OCI-LY1 (cell line): ENCODE data around the gene CACNA1E.

Source experiments
- H2AFZ ChIP-seq: fragments of 200-600 bp; sonication (generic), shearing (Covaris generic); 2 replicates; pipeline ENCODE4 v1.6.0; 2014; ENCODE audit warnings: antibody characterized with exemption, mild to moderate bottlenecking, low read length
- H3F3A ChIP-seq: fragments of 200-600 bp; sonication (generic), shearing (Covaris generic); 2 replicates; pipeline ENCODE4 v1.6.0; 2014; ENCODE audit warnings: mild to moderate bottlenecking, antibody characterized with exemption, low read length, moderate library complexity; ENCODE audit not compliant: insufficient read depth
- H3K27ac ChIP-seq: fragments of 200-600 bp; sonication (generic); 2 replicates; pipeline ENCODE4 v1.5.1; 2014; ENCODE audit warnings: low read length, mixed run types, mild to moderate bottlenecking, low read depth; ENCODE audit not compliant: poor library complexity, severe bottlenecking
- H3K27me3 ChIP-seq: fragments of 200-600 bp; sonication (generic); 2 replicates; pipeline ENCODE4 v1.6.0; 2014; ENCODE audit warnings: antibody characterized with exemption, mild to moderate bottlenecking, low read length, moderate library complexity; ENCODE audit not compliant: insufficient read depth
- H3K36me3 ChIP-seq: fragments of 200-600 bp; sonication (generic); 2 replicates; pipeline ENCODE4 v1.6.1; 2014; ENCODE audit warnings: mild to moderate bottlenecking, antibody characterized with exemption, low read length, moderate library complexity, mixed read lengths; ENCODE audit not compliant: insufficient read depth
- H3K4me1 ChIP-seq: fragments of 200-600 bp; sonication (generic); 2 replicates; pipeline ENCODE4 v1.5.1; 2014; ENCODE audit warnings: mild to moderate bottlenecking, low read length, moderate library complexity; ENCODE audit not compliant: insufficient read depth, severe bottlenecking
- H3K4me2 ChIP-seq: fragments of 200-600 bp; sonication (generic), shearing (Covaris generic); 2 replicates; pipeline ENCODE4 v1.6.1; 2014; ENCODE audit warnings: low read length
- H3K4me3 ChIP-seq: fragments of 200-600 bp; sonication (generic); 2 replicates; pipeline ENCODE4 v1.5.1; 2014; ENCODE audit warnings: low read length, low read depth, mild to moderate bottlenecking, mixed read lengths; ENCODE audit not compliant: poor library complexity, severe bottlenecking
- H3K79me2 ChIP-seq: fragments of 200-600 bp; shearing (Covaris generic); 2 replicates; pipeline ENCODE4 v1.6.1; 2016; ENCODE audit warnings: mixed run types, low read length, mixed read lengths; ENCODE audit not compliant: insufficient read depth
- H3K9ac ChIP-seq: fragments of 200-600 bp; sonication (generic), shearing (Covaris generic); 2 replicates; pipeline ENCODE4 v1.6.1; 2014; ENCODE audit warnings: mild to moderate bottlenecking, low read length, mixed read lengths
- H3K9me2 ChIP-seq: fragments of 200-600 bp; sonication (generic), shearing (Covaris generic); 2 replicates; pipeline ENCODE4 v1.6.1; 2014; ENCODE audit warnings: low read depth, mild to moderate bottlenecking, low read length, mixed read lengths
- H3K9me3 ChIP-seq: fragments of 200-600 bp; shearing (Covaris generic); 2 replicates; pipeline ENCODE4 v1.6.1; 2014; ENCODE audit warnings: low read length, mixed read lengths
- H4K20me1 ChIP-seq: fragments of 200-600 bp; sonication (generic), shearing (Covaris generic); 2 replicates; pipeline ENCODE4 v1.6.0; 2016; ENCODE audit warnings: mild to moderate bottlenecking, low read length; ENCODE audit not compliant: insufficient read depth
- CTCF ChIP-seq: fragments of 200-600 bp; sonication (generic), shearing (Covaris generic); IDR thresholded peaks from 2 replicates; pipeline ENCODE4 v1.5.1; 2017; ENCODE audit warnings: mild to moderate bottlenecking, antibody characterized with exemption, low read length, moderate library complexity, mixed read lengths
- EZH2 ChIP-seq: fragments of 200-600 bp; sonication (generic), shearing (Covaris generic); IDR thresholded peaks from 2 replicates; pipeline ENCODE4 v1.8.0; 2017; ENCODE audit warnings: borderline replicate concordance, mixed run types, mild to moderate bottlenecking, antibody characterized with exemption, low read length, moderate library complexity, mixed read lengths

CACNA1E gene

GRCh38 chr1:181733486-181733885 is 250.2 kb downstream of the CACNA1E start:
- no peaks in the 10 kb centered on the region for H3K27me3 ChIP-seq
- no peak overlapping the region for H2AFZ ChIP-seq
- H3K4me1 ChIP-seq, result no peaks in the 10 kb centered on the region
- no peaks in the 10 kb centered on the region for H3K9me2 ChIP-seq
- no peaks in the 10 kb centered on the region for H3F3A ChIP-seq
- no peaks in the 10 kb centered on the region for H3K36me3 ChIP-seq
- H3K9ac ChIP-seq, result no peak overlapping the region
- H3K79me2 ChIP-seq, result no peaks in the 10 kb centered on the region
- H4K20me1 ChIP-seq, result no peaks in the 10 kb centered on the region
- no peak overlapping the region for H3K4me2 ChIP-seq
- H3K4me3 ChIP-seq, result no peak overlapping the region
- H3K9me3 ChIP-seq, result no peaks in the 10 kb centered on the region
- TF ChIP-seq EZH2 (no peak), CTCF (no peak)
- no peak overlapping the region for H3K27ac ChIP-seq

GRCh38 chr1:181737056-181737455 is 253.7 kb downstream of the CACNA1E start:
- Histone ChIP-seq H3K79me2 (no peaks in the 10 kb centered on the region), H4K20me1 (no peaks in the 10 kb centered on the region), H3K36me3 (no peaks in the 10 kb centered on the region), H3K9ac (no peak overlapping the region), H3K4me1 (no peaks in the 10 kb centered on the region), H3K9me3 (no peaks in the 10 kb centered on the region), H3K4me3 (no peak overlapping the region), H3K4me2 (no peak overlapping the region), H3F3A (no peaks in the 10 kb centered on the region), H3K27ac (no peak overlapping the region), H3K9me2 (no peaks in the 10 kb centered on the region), H2AFZ (no peak overlapping the region), H3K27me3 (no peaks in the 10 kb centered on the region)
- no peak for TF ChIP-seq EZH2
- TF ChIP-seq CTCF, result no peak

- H3K27ac ChIP-seq, result no peak overlapping the region
- no peak overlapping the region for H2AFZ ChIP-seq
- no peaks in the 10 kb centered on the region for H3K9me2 ChIP-seq
- H3K27me3 ChIP-seq, result no peaks in the 10 kb centered on the region
- H3K4me1 ChIP-seq, result no peaks in the 10 kb centered on the region
- no peaks in the 10 kb centered on the region for H3K36me3 ChIP-seq
- no peaks in the 10 kb centered on the region for H3F3A ChIP-seq
- H3K79me2 ChIP-seq, result no peaks in the 10 kb centered on the region
- no peaks in the 10 kb centered on the region for H4K20me1 ChIP-seq
- no peaks in the 10 kb centered on the region for H3K9me3 ChIP-seq
- H3K4me3 ChIP-seq, result no peak overlapping the region
- no peak overlapping the region for H3K9ac ChIP-seq
- no peak overlapping the region for H3K4me2 ChIP-seq
- TF ChIP-seq EZH2 (no peak), CTCF (no peak)
These were observed 255.9 kb downstream of the CACNA1E start for GRCh38 chr1:181739214-181739613.
